ENCODE results near the gene DDC.
"Not testable (repeated sequence)": the region's sequence is repeated elsewhere in the genome, so short reads cannot be mapped to it uniquely, and the experiment has no call there.

The DDC gene

GRCh38 chr7:50588937-50589336 lies 23.7 kb upstream of the DDC start:
- DNase-seq: no peak

DNA sequence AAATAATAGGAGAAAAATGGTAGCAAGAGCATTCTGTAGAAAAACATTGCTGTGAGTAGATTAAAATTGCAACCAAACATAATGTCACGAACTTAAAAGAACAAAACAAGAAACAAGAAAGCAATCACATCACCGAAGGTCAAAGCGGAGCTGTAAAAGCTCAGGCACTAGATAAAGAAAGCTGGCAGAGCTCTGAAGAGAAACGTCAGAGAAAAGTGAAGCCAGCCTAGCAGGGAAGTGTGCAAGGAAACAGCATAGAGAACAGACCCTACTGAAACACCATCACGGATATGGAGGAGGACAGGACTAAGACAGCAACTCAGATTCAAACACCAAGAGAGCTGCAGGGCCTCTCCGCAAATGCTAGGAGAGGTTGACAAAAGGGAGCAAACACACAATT lies 22.5 kb upstream of the DDC start:
- DNase-seq: no peak

DNA sequence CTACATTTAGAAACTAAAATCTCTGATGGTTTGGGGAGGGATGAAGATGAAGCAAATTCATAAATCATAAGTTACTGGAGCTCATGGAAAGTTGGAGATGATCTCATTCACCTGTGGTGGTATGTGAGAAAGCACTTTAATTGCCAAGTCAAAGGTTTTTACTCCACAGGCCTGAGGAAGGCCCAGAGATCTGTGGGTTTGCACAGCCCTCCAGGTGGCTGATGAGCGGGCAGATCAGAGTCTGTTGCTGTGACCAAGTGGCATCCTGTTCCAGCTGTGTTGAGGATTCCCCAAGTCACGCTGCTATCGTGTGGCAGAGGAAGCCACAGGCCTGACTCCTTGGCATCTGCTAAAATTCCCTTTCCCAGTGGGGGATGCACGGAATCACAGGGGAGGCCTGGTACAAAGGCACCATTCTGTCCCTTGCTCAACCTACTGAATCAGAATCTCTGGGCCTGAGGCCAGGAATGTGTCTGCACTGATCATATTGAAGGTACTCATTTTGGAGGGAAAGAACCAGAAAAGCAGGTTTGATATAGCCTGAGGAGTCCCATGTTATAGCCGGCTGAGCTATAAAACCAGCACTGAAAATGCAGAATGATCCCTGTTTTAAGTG lies 19.7 kb upstream of the DDC start:
- no peak for DNase-seq

DNA sequence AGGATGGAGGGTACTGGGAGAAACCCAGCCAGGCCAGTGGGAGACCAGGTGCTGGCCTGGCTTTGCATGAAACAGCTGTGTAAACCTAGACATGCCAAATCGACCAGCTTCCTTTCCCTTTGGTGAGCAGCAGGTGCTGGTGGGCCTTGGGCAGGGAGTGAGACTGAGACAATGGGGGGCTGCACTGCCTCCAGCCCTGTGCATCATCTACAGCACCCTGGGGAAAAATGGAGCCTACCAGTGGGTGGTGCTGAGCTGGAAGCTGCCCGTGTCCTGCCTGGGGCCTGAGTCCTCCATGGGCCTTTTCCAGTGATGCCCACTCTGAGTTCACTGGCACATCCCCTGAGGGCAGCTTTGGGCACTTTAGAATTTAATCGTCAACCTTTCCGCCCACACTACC lies 19.2 kb upstream of the DDC start:
- DNase-seq: no peak

DNA sequence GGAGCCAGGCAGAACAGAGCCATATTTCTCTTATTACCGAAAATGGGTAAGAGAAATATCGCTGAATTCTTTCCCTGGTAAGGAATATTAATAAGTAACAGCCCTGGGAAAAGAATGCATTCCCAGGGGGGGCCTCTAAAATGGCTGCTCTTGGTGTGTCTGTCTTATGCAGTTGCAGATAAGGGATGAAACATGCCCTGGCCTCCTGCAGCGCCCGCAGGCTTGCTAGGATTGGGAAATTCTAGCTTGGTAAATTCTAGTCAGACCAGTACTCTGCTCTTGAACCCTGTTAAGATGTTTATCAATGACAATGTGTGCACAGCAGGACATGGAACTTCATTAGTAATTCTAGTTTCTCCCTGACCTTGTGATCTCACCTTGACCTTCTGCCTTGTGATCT lies 18.1 kb upstream of the DDC start:
- not testable (repeated sequence) for DNase-seq

GRCh38 chr7:50582271-50582670 lies 17.1 kb upstream of the DDC start:
- not testable (repeated sequence) for DNase-seq

GRCh38 chr7:50580666-50581065 lies 15.5 kb upstream of the DDC start:
- not testable (repeated sequence) for DNase-seq

DNA sequence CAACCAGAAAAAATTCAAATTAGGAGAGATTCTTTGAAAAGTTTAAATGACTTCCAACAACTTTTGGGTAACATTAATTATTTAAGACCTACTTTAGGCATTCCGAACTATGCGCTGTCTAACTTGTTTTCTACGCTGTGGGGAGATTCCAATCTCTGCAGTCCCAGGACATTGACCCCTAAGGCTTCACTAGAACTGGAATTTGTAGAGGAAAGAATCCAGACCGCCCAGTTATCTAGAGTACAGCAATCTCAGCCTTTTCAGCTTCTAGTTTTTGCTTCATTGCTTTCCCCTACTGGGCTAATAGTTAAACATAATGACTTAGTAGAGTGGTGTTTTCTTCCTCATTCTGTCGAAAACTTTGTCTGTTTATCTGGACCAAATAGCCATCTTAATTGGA lies 14.9 kb upstream of the DDC start:
- no peak for DNase-seq

GRCh38 chr7:50578105-50578504 lies 12.9 kb upstream of the DDC start:
- DNase-seq: not testable (repeated sequence)

DNA sequence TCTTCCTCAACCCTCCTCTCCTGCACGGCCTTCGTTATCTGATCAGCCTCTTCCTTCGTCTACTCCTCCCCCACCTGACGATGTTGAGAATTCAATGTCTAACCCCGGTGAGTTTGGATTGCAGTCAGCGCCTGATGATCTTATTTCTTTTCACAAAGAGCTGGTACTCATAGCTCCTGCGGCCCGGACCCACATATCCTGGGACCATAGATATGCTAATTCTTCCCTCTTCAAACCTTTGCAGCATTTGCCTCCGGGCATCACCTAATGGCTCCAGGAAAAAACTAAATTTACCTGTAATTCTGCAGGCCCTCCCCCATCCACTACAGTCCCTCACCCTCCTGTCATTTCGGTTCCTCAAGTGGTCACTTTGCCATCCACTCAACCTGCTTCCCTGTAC lies 12.4 kb upstream of the DDC start:
- no peak for DNase-seq

- not testable (repeated sequence) for DNase-seq
These were observed 11.2 kb upstream of the DDC start for GRCh38 chr7:50576388-50576787.

DNA sequence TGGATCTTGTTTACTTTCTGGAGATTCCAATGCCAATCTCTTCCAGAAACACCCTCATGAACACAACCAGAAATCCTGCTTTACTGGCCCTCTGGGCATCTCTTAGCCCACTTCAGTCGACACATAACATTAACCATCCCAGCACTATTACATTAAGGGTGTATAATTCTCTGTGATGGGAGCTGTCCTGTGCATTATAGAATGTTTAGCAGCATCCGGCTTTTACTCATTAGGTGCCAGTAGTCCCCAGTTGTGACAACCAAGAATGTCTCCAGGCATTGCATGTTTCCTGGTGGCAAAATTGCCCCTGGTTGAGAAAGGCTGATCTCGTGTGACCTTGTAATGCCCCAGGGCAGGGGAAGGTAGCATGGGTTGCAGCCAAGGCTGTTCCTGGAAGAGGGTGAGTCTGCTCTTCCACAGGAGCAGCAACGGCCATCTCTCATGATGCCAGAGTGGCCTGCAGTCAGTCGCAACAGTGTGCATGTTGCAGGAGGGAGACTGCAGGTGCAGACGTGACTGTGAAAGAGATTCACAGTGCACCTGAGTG lies 2.6 kb upstream of the DDC start:
- DNase-seq: no peak

DNA sequence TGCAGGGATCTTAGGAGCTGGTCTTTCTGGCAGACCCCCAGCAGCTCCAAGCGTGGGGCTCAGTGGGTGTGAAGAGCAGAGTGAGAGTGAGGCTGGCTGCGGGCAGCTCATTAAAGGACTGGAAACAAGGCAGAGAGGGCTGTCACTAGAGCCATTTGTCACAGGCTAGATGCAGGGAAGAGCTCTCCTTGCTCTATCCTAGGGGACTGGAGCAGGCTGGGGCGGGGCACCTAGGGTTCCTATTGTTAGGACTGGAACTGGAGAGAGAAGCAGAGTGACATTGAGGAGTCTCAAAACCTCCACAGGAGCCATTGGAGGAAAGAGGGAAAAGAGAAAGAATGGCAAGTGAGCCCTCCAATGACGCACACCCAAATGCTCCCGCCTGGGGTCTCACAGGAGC lies 772 bp upstream of the DDC start:
- no peak for DNase-seq

DNA sequence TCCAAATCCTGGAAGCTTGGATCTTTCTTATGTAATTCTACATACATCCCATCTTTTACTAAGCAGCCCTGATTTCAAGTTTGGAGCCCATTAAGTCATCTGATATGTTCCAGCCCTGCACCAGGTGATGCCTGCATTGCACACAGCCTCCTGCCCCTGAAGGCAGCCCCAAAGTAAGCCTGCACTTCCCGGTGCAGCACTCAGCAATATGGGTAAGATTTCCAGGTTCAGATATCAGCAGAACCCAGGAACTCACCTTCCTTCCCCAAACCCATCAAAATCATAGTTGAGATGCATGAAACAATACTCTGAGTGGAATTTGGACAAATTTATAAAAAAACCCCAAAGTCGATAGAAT lies 333 bp upstream of the DDC start:
- no peak for DNase-seq

DNA sequence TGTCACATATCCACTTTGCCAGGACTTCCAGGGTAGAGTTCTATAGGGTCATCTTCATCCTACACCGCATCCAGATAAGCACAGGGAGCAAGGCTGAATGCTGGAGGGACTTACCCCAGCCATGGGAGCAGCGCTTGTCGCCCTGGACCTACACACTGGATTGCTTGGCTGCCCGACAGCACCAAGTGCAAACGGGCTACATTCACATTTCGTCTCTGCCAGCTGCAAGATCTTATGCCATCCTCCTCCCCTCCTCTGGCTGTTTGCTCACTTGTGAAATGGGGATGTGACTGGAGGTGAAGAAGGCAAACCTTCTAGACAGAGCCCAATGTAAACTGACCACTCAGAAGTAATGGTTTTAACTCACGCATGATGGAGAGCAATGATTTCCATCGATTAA lies 1.0 kb downstream of the DDC start:
- DNase-seq: no peak

DNA sequence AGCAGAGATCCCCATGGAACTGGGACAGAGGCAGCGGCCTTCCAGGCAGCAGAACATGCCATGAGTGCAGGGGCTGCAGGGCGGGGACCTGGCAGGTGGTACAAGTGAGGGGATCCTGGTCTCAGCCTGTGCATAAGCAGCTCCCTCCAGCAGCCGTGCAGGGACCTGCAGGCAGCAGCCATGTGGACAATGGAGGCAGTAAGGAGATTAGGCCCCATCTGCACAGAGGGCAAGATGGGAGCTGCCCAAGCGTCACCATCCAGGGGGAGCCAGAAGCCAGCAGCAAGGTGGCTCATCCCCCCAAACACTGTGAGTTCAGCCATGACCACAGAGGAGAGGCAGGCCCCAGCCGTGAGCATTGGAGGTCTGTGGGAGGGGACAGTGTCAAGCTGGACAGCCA lies 3.1 kb downstream of the DDC start:
- no peak for DNase-seq

DNA sequence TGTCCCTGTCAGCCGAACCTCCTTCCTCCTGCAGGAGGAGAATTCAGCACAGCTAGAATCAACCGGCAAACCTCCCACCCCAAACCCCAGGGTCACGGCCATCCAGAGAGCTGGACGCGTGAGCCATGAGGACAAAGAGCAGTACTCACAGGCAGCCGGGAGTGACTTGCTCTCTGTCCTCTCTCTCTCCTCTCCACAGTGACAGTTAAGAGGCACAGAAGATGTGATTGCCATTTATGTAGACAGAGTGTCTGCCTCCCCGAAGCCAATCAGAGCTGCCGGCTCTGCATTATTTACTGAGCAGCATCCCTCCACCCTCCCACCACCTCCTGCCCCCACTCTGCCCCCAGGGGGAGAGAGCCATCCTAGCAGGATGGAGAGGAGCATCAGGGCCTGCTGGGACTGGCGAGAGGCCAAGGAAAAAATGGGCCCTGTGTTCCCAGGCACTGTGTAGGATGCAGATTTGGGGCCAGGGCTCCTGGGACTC lies 4.3 kb downstream of the DDC start:
- no peak for DNase-seq

DNA sequence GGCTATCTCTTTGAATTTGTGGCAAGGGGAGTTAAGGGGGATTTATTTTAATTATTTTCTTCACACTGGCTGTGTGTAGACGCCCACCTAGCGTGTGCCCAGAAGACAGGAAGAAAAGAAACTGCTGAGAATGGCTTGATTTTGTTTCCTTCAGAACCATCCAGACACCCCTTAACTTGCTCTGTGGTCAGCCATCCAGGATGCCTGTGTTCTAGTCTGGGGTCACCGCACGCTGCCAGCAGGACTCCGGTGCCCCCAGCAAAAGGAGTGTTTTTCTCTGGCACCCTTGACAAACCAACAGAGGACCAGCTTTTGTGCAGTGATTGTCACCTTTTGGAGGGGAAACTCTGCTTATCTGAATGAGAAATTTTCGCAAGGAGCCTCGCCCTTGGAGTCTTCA lies 5.3 kb downstream of the DDC start:
- DNase-seq: no peak

GRCh38 chr7:50558294-50559053 lies 6.7 kb downstream of the DDC start:
- no peak for DNase-seq

GRCh38 chr7:50557099-50557498 lies 8.1 kb downstream of the DDC start:
- no peak for DNase-seq

DNA sequence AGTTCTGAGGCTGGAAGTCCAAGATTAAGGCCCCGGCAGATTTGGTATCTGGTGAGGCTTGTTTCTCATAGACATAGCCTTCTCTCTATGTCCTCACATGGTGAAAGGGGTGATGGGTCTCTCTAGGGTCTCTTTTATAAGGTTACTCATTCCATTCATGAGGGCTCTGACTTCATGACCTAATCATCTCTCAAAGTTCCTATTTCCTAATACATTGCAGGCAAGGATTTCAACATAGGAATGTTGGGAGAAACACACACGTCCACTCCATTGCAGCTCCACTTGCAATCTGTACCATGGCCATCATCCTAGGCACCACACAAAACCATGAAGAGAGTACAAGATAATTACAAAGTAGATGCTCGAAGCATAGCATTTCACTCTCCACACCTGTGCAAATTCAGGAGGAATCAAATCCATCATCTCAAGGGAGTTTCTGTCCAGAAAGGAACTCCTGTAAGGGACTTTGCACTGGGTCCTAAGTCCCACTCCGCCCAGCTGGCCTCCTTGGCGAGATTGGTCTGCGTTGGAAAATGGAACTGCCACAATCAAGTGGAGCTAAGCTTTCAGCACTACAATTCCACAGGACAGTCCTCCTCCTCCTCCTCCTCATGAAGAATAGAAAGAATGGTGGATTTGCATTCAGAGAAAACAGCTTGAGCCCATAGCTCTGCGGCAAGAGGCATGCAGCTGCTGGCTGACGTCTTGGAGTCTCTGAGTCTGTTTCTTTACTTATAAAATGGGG lies 8.8 kb downstream of the DDC start:
- DNase-seq: no peak

GRCh38 chr7:50555594-50556140 lies 9.5 kb downstream of the DDC start:
- no peak for DNase-seq

All from stimulated activated naive CD4-positive, alpha-beta T cell (primary cell).